Thyroid gland (tissue), 4 donors: ENCODE data around the gene POGLUT3. TPM values are rescaled to one million over a fixed set of nuclear protein-coding genes. Genes with fewer than 3 reads are reported as not detected.

Experiments
- DNase-seq, 2 donors: peaks; one replicate each; pipeline ENCODE4 v3.0.0-alpha.2; 2019
- H3K27ac ChIP-seq, 3 donors: fragments of 200-600 bp; sonication (generic); 1 replicate in 2 of 3; 2 replicates in 1 of 3; pipeline ENCODE4 v1.5.1; 2016 to 2019; ENCODE audit warnings: mild to moderate bottlenecking in 1 of 3, moderate library complexity in 1 of 3
- H3K27me3 ChIP-seq: fragments of 200-600 bp; sonication (generic); one replicate; pipeline ENCODE4 v1.5.1; 2019
- H3K36me3 ChIP-seq, 2 donors: fragments of 200-600 bp; sonication (generic); one replicate each; pipeline ENCODE4 v1.5.1; 2016 to 2019
- H3K4me1 ChIP-seq, 2 donors: fragments of 200-600 bp; sonication (generic); one replicate each; pipeline ENCODE4 v1.5.1; 2017 to 2019
- H3K4me3 ChIP-seq, 3 donors: fragments of 200-600 bp; sonication (generic); replicated peaks in 1 of 3; 1 replicate in 2 of 3; 2 replicates in 1 of 3; pipeline ENCODE4 v1.5.1; 2016; ENCODE audit warnings: mild to moderate bottlenecking in 1 of 3
- H3K9me3 ChIP-seq: fragments of 200-600 bp; sonication (generic); one replicate; pipeline ENCODE4 v1.5.1; 2017
- CTCF ChIP-seq, 6 experiments: fragments of 200-600 bp in 3 of 6; fragments of 450-650 bp in 3 of 6; sonication (generic) in 3 of 6; IDR thresholded peaks; one replicate each; pipeline ENCODE4 v1.5.1; 2016 to 2019; ENCODE audit warnings: antibody characterized with exemption in 6 of 6, mild to moderate bottlenecking in 2 of 6, inconsistent platforms in 1 of 6, moderate library complexity in 1 of 6
- POLR2A ChIP-seq, 2 donors: fragments of 450-650 bp; IDR thresholded peaks; one replicate each; pipeline ENCODE4 v1.6.1; 2017; ENCODE audit warnings: antibody characterized with exemption in 2 of 2, mild to moderate bottlenecking in 2 of 2, moderate library complexity in 1 of 2
- WGBS, 2 donors: methylation state at CpG; one replicate each; pipeline ENCODE4 v1.1.5; 2017; 5-methylcytosine and 5-hydroxymethylcytosine counted together
- intact Hi-C: fragments of 100-400 bp; cut with DNase I; formaldehyde crosslinking; loops from one replicate; pipeline ENCODE4 v1.15.1; 2023
- total RNA-seq, 4 donors: library from RNA; depleted of rRNA; stranded (reverse); fragments of >200 nt; gene quantifications; one replicate each; pipeline ENCODE4 v1.2.3, GENCODE V29; 2016

The POGLUT3 gene
- total RNA-seq, 4 donors from 2014 or later = 12.9 to 22.3 (median 18.9) TPM

- no peak for TF ChIP-seq CTCF (IDR thresholded peaks at IDR 0.05)
- TF ChIP-seq POLR2A (IDR thresholded peaks at IDR 0.05) = no peak
- Histone ChIP-seq H3K9me3 (no peaks in the 10 kb centered on the region), H3K27me3 (no peaks in the 10 kb centered on the region), H3K27ac (no peak overlapping the region), H3K36me3 (no peaks in the 10 kb centered on the region), H3K4me1 (peaks cover 0 to 6% of the 10 kb centered on the region in 2 donors), H3K4me3 (no peak overlapping the region)
- intact Hi-C loops = no loop called here
- WGBS, 2 donors = 93 to 97% methylated on average over 3 to 5 of the region's 5 CpGs
- no peak for DNase-seq
These were observed 32.2 kb upstream of the POGLUT3 start for GRCh38 chr11:108530426-108530825.

- Histone ChIP-seq H3K4me1 (no peaks in the 10 kb centered on the region), H3K27ac (no peak overlapping the region), H3K9me3 (no peaks in the 10 kb centered on the region), H3K4me3 (no peak overlapping the region), H3K27me3 (no peaks in the 10 kb centered on the region), H3K36me3 (no peaks in the 10 kb centered on the region)
- no peak for DNase-seq
- TF ChIP-seq CTCF (IDR thresholded peaks at IDR 0.05) (no peak), POLR2A (IDR thresholded peaks at IDR 0.05) (no peak)
- intact Hi-C loops = no loop called here
- 89 to 91% methylated on average over 6 of the region's 6 CpGs for WGBS, 2 donors
These were observed 29.2 kb upstream of the POGLUT3 start for GRCh38 chr11:108527382-108527781.

- Histone ChIP-seq H3K27ac (no peak overlapping the region), H3K9me3 (no peaks in the 10 kb centered on the region), H3K27me3 (no peaks in the 10 kb centered on the region), H3K4me3 (no peak overlapping the region), H3K36me3 (no peaks in the 10 kb centered on the region), H3K4me1 (no peaks in the 10 kb centered on the region)
- TF ChIP-seq CTCF (IDR thresholded peaks at IDR 0.05) (no peak), POLR2A (IDR thresholded peaks at IDR 0.05) (no peak)
- WGBS, 2 donors = 78 to 97% methylated on average over 1 of the region's 1 CpG
- intact Hi-C loops = no loop called here
- no peak for DNase-seq
These were observed 27.0 kb upstream of the POGLUT3 start for GRCh38 chr11:108525161-108525560.

- no peak overlapping the region for H3K4me3 ChIP-seq
- no peaks in the 10 kb centered on the region for H3K36me3 ChIP-seq
- DNase-seq = no peak
- no peak overlapping the region for H3K27ac ChIP-seq
- intact Hi-C loops = no loop called here
- no peaks in the 10 kb centered on the region for H3K27me3 ChIP-seq
- TF ChIP-seq CTCF (IDR thresholded peaks at IDR 0.05) (no peak), POLR2A (IDR thresholded peaks at IDR 0.05) (no peak)
- H3K4me1 ChIP-seq = no peaks in the 10 kb centered on the region
- H3K9me3 ChIP-seq = no peaks in the 10 kb centered on the region
These were observed 26.2 kb upstream of the POGLUT3 start for GRCh38 chr11:108524422-108524821.

GRCh38 chr11:108522318-108522717 lies 24.1 kb upstream of the POGLUT3 start:
- DNase-seq = no peak
- WGBS, 2 donors = 76 to 90% methylated on average over 1 of the region's 1 CpG
- TF ChIP-seq POLR2A (IDR thresholded peaks at IDR 0.05) (no peak), CTCF (IDR thresholded peaks at IDR 0.05) (no peak)
- H3K27ac ChIP-seq = no peak overlapping the region
- H3K36me3 ChIP-seq = no peaks in the 10 kb centered on the region
- no peaks in the 10 kb centered on the region for H3K27me3 ChIP-seq
- no peaks in the 10 kb centered on the region for H3K4me1 ChIP-seq
- no peak overlapping the region for H3K4me3 ChIP-seq
- no peaks in the 10 kb centered on the region for H3K9me3 ChIP-seq
- intact Hi-C loops = no loop called here
